BLaER1 treated with 17β-estradiol and CSF1 and Interleukin-3, amounts not matched to agents 10 nM and 100 nM (cell line): ENCODE results near the gene PLEKHM3.
A peak's percentile ranks its signal among the peaks of the same experiment; 100 is the strongest.
"Not testable (repeated sequence)": the region's sequence is repeated elsewhere in the genome, so short reads cannot be mapped to it uniquely, and the experiment has no call there.

Experiments
- H3K27ac ChIP-seq, 11 experiments: shearing (Covaris generic); formaldehyde crosslinking; 2 replicates each; pipeline ENCODE4 v1.8.1; 2022
- H3K27me3 ChIP-seq, 11 experiments: shearing (Covaris generic); formaldehyde crosslinking; 2 replicates each; pipeline ENCODE4 v1.8.1; 2022
- H3K36me3 ChIP-seq, 11 experiments: shearing (Covaris generic); formaldehyde crosslinking; 2 replicates each; pipeline ENCODE4 v1.8.1; 2022
- H3K4me1 ChIP-seq, 10 experiments: shearing (Covaris generic); formaldehyde crosslinking; 2 replicates each; pipeline ENCODE4 v1.8.1; 2022
- H3K4me2 ChIP-seq, 11 experiments: shearing (Covaris generic); formaldehyde crosslinking; 2 replicates each; pipeline ENCODE4 v1.8.1; 2022
- H3K4me3 ChIP-seq, 10 experiments: shearing (Covaris generic); formaldehyde crosslinking; 2 replicates each; pipeline ENCODE4 v1.8.1; 2022
- H3K9ac ChIP-seq, 11 experiments: shearing (Covaris generic); formaldehyde crosslinking; 2 replicates each; pipeline ENCODE4 v1.8.1; 2022
- H3K9me3 ChIP-seq, 11 experiments: shearing (Covaris generic); formaldehyde crosslinking; replicated peaks in 1 of 11; 2 replicates each; pipeline ENCODE4 v1.8.1; 2022
- H4K20me1 ChIP-seq, 11 experiments: shearing (Covaris generic); formaldehyde crosslinking; 2 replicates each; pipeline ENCODE4 v1.8.1; 2022
- Cebpa-rat ChIP-seq, 11 experiments: shearing (Covaris generic); IDR thresholded peaks; 2 replicates each; pipeline ENCODE4 v1.8.1; 2022

PLEKHM3 gene

GRCh38 chr2:207819839-207820784, 205.2 kb downstream of the PLEKHM3 start:
- Histone ChIP-seq H3K27me3 (no peaks in the 10 kb centered on the region), H3K36me3 (peaks cover 0 to 13% (median 0%) of the 10 kb centered on the region in 11 experiments; a peak in 4 of 22 replicates), H3K4me2 (no peak overlapping the region), H4K20me1 (no peaks in the 10 kb centered on the region), H3K27ac (no peak overlapping the region), H3K9ac (no peak overlapping the region), H3K9me3 (no peaks in the 10 kb centered on the region), H3K4me3 (no peak overlapping the region), H3K4me1 (peaks cover 0 to 6% (median 0%) of the 10 kb centered on the region in 10 experiments; a peak in 1 of 20 replicates)
- TF ChIP-seq Cebpa-rat (IDR thresholded peaks at IDR 0.05), result no peak

- Histone ChIP-seq H3K27ac (no peak overlapping the region), H3K9ac (no peak overlapping the region), H3K27me3 (no peaks in the 10 kb centered on the region), H3K4me3 (no peak overlapping the region), H4K20me1 (no peaks in the 10 kb centered on the region), H3K4me2 (peak overlapping the region in 1 of 11 experiments; percentile 24; a peak in 1 of 22 replicates), H3K36me3 (peaks cover 0 to 4% (median 0%) of the 10 kb centered on the region in 11 experiments; a peak in 2 of 22 replicates), H3K4me1 (peaks cover 0 to 6% (median 0%) of the 10 kb centered on the region in 10 experiments; a peak in 1 of 20 replicates), H3K9me3 (no peaks in the 10 kb centered on the region)
- TF ChIP-seq Cebpa-rat (IDR thresholded peaks at IDR 0.05), result no peak
These were observed 206.1 kb downstream of the PLEKHM3 start for GRCh38 chr2:207819021-207819797.

GRCh38 chr2:207816546-207816945, 208.8 kb downstream of the PLEKHM3 start:
- H3K27me3 ChIP-seq, result no peaks in the 10 kb centered on the region
- no peak for TF ChIP-seq Cebpa-rat (IDR thresholded peaks at IDR 0.05)
- H3K4me2 ChIP-seq, result no peak overlapping the region

GRCh38 chr2:207815254-207815653, 210.1 kb downstream of the PLEKHM3 start:
- no peaks in the 10 kb centered on the region for H4K20me1 ChIP-seq
- no peak for TF ChIP-seq Cebpa-rat (IDR thresholded peaks at IDR 0.05)
- no peak overlapping the region for H3K4me2 ChIP-seq
- H3K27me3 ChIP-seq, result no peaks in the 10 kb centered on the region
- no peak overlapping the region for H3K27ac ChIP-seq
- no peaks in the 10 kb centered on the region for H3K36me3 ChIP-seq
- H3K4me3 ChIP-seq, result no peak overlapping the region
- no peak overlapping the region for H3K9ac ChIP-seq
- H3K4me1 ChIP-seq, result peaks cover 0 to 40% (median 9%) of the 10 kb centered on the region in 10 experiments; a peak in 13 of 20 replicates
- H3K9me3 ChIP-seq, result no peaks in the 10 kb centered on the region

More at GRCh38 chr2:207816546-207816945, 208.8 kb downstream of the PLEKHM3 start:
- Histone ChIP-seq H3K9ac (no peak overlapping the region), H3K36me3 (no peaks in the 10 kb centered on the region), H3K4me3 (no peak overlapping the region), H4K20me1 (no peaks in the 10 kb centered on the region), H3K9me3 (no peaks in the 10 kb centered on the region), H3K4me1 (peaks cover 0 to 27% (median 0%) of the 10 kb centered on the region in 10 experiments; a peak in 6 of 20 replicates), H3K27ac (no peak overlapping the region)

GRCh38 chr2:207813942-207814341, 211.4 kb downstream of the PLEKHM3 start:
- no peak overlapping the region for H3K4me3 ChIP-seq
- H3K4me2 ChIP-seq, result 0 out of 22 replicates have a peak overlapping the region, but pooled peaks of 1 of the 11 experiments have one; percentile 3
- no peak for TF ChIP-seq Cebpa-rat (IDR thresholded peaks at IDR 0.05)
- no peaks in the 10 kb centered on the region for H4K20me1 ChIP-seq
- no peaks in the 10 kb centered on the region for H3K36me3 ChIP-seq
- no peaks in the 10 kb centered on the region for H3K9me3 ChIP-seq
- no peak overlapping the region for H3K27ac ChIP-seq
- no peak overlapping the region for H3K9ac ChIP-seq
- no peaks in the 10 kb centered on the region for H3K27me3 ChIP-seq
- H3K4me1 ChIP-seq, result peaks cover 0 to 38% (median 9%) of the 10 kb centered on the region in 10 experiments; a peak in 13 of 20 replicates

DNA sequence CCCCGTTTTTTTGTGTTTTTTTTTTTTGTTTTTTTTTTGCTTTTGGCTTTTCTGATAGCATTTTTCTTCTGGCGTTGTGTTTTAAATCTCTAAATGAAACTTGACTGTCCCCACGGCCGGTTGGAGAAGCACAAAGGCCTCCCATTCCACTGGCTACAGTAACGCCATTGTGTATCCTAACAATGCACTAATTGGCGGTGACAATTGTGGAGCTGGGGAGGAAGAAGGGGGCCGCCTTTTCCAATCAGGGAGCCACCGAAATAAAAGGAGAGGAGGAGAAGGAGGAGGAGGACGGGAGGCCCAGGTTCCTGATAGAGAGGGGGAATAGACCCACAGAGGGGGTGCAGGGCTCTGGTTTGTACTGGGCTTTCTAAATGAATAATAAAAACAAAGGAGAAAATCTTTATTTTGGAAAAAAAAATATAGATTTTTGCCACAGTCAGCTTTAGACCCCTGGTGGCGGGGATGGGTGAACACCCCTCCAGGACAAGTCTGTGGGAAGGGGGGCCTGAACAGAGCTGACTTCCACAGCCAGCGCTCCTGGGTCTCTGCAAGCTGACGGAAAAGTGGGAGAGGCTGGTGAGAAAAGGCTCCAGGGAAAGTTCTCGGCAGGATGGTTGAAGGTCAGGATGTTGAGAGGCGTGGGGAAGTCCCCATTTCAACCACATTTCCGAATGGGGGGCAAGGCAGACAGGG, 212.0 kb downstream of the PLEKHM3 start:
- no peaks in the 10 kb centered on the region for H3K9me3 ChIP-seq
- H3K27ac ChIP-seq, result no peak overlapping the region
- H4K20me1 ChIP-seq, result no peaks in the 10 kb centered on the region
- TF ChIP-seq Cebpa-rat (IDR thresholded peaks at IDR 0.05), result no peak
- H3K4me2 ChIP-seq, result 0 out of 22 replicates have a peak overlapping the region, but pooled peaks of 1 of the 11 experiments have one; percentile 3
- H3K9ac ChIP-seq, result no peak overlapping the region
- no peaks in the 10 kb centered on the region for H3K27me3 ChIP-seq
- H3K4me1 ChIP-seq, result peaks cover 0 to 38% (median 9%) of the 10 kb centered on the region in 10 experiments; a peak in 13 of 20 replicates
- no peaks in the 10 kb centered on the region for H3K36me3 ChIP-seq
- H3K4me3 ChIP-seq, result no peak overlapping the region

GRCh38 chr2:207812726-207813080, 212.6 kb downstream of the PLEKHM3 start:
- TF ChIP-seq Cebpa-rat (IDR thresholded peaks at IDR 0.05), result no peak
- no peak overlapping the region for H3K9ac ChIP-seq
- no peak overlapping the region for H3K4me2 ChIP-seq

DNA sequence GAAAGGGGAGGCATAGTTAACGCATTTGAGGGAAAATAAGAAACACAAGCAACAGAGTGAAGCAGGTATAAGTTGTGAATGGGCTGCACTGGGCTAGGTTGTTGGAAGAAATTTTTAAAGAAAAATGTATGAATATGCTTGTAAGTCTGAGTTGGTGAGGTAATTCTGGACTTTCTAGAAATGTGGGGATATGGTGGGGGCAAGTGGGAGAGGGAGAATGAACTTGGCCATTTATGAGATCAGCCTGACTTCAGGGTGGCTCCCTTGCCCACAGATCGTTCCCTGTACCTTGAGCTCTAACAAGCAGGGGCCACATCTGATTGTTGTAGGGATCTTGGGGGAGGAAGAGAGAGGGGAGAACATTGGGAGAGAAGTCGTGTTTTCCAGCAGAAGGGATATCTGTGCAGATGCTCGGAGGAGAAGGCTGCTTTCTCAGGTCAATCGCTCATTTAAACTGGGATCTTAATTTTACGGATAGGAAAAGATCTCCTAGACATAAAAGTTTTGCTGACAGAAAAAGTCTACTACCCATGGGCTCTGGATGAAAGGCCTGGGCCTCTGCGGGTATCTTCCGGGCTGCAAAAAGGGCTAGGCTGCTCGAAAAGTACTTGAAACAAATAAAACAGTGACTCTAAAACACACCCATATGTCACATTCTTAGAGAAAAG, 213.1 kb downstream of the PLEKHM3 start:
- H3K27ac ChIP-seq, result no peak overlapping the region

More at GRCh38 chr2:207812726-207813080, 212.6 kb downstream of the PLEKHM3 start:
- no peaks in the 10 kb centered on the region for H3K9me3 ChIP-seq
- H3K36me3 ChIP-seq, result no peaks in the 10 kb centered on the region
- H3K4me3 ChIP-seq, result no peak overlapping the region
- no peaks in the 10 kb centered on the region for H4K20me1 ChIP-seq
- H3K4me1 ChIP-seq, result peaks cover 0 to 38% (median 9%) of the 10 kb centered on the region in 10 experiments; a peak in 13 of 20 replicates
- no peak overlapping the region for H3K27ac ChIP-seq
- H3K27me3 ChIP-seq, result no peaks in the 10 kb centered on the region

DNA sequence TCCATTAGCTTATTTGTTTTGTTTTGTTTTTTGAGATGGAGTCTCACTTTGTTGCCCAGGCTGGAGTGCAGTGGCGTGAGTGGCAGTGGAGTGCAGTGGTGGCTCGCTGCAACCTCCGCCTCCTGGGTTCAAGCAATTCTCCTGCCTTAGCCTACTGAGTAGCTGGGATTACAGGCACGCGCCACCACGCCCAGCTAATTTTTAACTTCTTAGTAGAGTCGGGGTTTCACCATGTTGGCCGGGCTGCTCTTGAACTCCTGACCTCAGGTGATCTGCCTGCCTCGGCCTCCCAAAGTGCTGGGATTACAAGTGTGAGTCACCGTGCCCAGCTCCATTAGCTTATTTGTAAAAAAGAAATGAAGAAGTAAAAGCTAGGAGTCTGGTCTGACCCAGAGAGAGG, 213.7 kb downstream of the PLEKHM3 start:
- Histone ChIP-seq H3K4me1 (peaks cover 0 to 38% (median 9%) of the 10 kb centered on the region in 10 experiments; a peak in 13 of 20 replicates), H3K4me2 (peak overlapping the region in 3 of 11 experiments; percentile 62 to 77 (median 76); a peak in 5 of 22 replicates), H3K27ac (peak overlapping the region in 1 of 11 experiments; percentile 37; a peak in 1 of 22 replicates)
- H3K27me3 ChIP-seq, H4K20me1 ChIP-seq, H3K9ac ChIP-seq, H3K4me3 ChIP-seq, H3K36me3 ChIP-seq, H3K9me3 ChIP-seq: not testable (repeated sequence)

More for the DNA sequence above, 213.1 kb downstream of the PLEKHM3 start:
- Histone ChIP-seq H3K4me2 (peak overlapping the region in 2 of 11 experiments; percentile 76 to 77; a peak in 1 of 22 replicates), H3K4me1 (peaks cover 0 to 38% (median 9%) of the 10 kb centered on the region in 10 experiments; a peak in 13 of 20 replicates), H3K27me3 (no peaks in the 10 kb centered on the region), H3K9ac (no peak overlapping the region), H4K20me1 (no peaks in the 10 kb centered on the region), H3K4me3 (no peak overlapping the region), H3K9me3 (no peaks in the 10 kb centered on the region), H3K36me3 (no peaks in the 10 kb centered on the region)
- TF ChIP-seq Cebpa-rat (IDR thresholded peaks at IDR 0.05), result no peak
